AG09319 (cell line): ENCODE data around the gene CDPF1.

Experiments used
- DNase-seq: peaks from one replicate; pipeline ENCODE4 v3.0.0-alpha.2; 2010; ENCODE audit warnings: low read depth; ENCODE audit errors: extremely low read depth
- CTCF ChIP-seq: IDR thresholded peaks from 2 replicates; pipeline ENCODE4 v1.5.1; 2011; ENCODE audit warnings: low read depth, mild to moderate bottlenecking, inconsistent platforms, low read length, moderate library complexity

CDPF1 gene

GRCh38 chr22:46280063-46280817 is 30.1 kb upstream of the CDPF1 start:
- no peak for TF ChIP-seq CTCF
- DNase-seq, result no peak

GRCh38 chr22:46278656-46279645 is 28.9 kb upstream of the CDPF1 start:
- TF ChIP-seq CTCF, result no peak
- no peak for DNase-seq

GRCh38 chr22:46276563-46276962 is 26.5 kb upstream of the CDPF1 start:
- no peak for TF ChIP-seq CTCF
- no peak for DNase-seq

GRCh38 chr22:46275455-46276122 is 25.5 kb upstream of the CDPF1 start:
- no peak for TF ChIP-seq CTCF
- DNase-seq, result no peak

GRCh38 chr22:46274381-46274780 is 24.3 kb upstream of the CDPF1 start:
- DNase-seq, result no peak
- no peak for TF ChIP-seq CTCF

GRCh38 chr22:46273432-46274148 is 23.5 kb upstream of the CDPF1 start:
- DNase-seq, result no peak
- no peak for TF ChIP-seq CTCF
